ENCODE data around the gene GRID2.
"Not testable (repeated sequence)": the region's sequence is repeated elsewhere in the genome, so short reads cannot be mapped to it uniquely, and the experiment has no call there.

Gene GRID2

GRCh38 chr4:92444143-92444843 is 140.5 kb downstream of the GRID2 start:
- not testable (repeated sequence) for H3K27me3 ChIP-seq (replicated peaks; ENCODE audit: insufficient read depth, low read length); H3K9me2 ChIP-seq (replicated peaks; ENCODE audit: insufficient read depth, low read length); H3K79me2 ChIP-seq (ENCODE audit: low read length); H3K4me2 ChIP-seq (ENCODE audit: low read depth, low read length); H4K20me1 ChIP-seq (ENCODE audit: insufficient read depth, low read length); H3F3A ChIP-seq (ENCODE audit: insufficient read depth, low read length); H3K9me3 ChIP-seq (replicated peaks; ENCODE audit: insufficient read depth, low read length); H3K4me3 ChIP-seq (ENCODE audit: low read length); H3K36me3 ChIP-seq (replicated peaks; ENCODE audit: insufficient read depth, low read length); H3K27ac ChIP-seq (ENCODE audit: low read length); H2AFZ ChIP-seq (ENCODE audit: low read length); DNase-seq; H3K4me1 ChIP-seq (ENCODE audit: low read length); H3K9ac ChIP-seq (ENCODE audit: low read length)

GRCh38 chr4:92445127-92445526 is 141.4 kb downstream of the GRID2 start:
- H3K9me2 ChIP-seq (replicated peaks; ENCODE audit: insufficient read depth, low read length) = no peaks in the 10 kb centered on the region
- H3K4me1 ChIP-seq (ENCODE audit: low read length) = no peaks in the 10 kb centered on the region
- no peak overlapping the region for H2AFZ ChIP-seq (ENCODE audit: low read length)
- no peaks in the 10 kb centered on the region for H3F3A ChIP-seq (ENCODE audit: insufficient read depth, low read length)
- no peak for DNase-seq
- H3K27me3 ChIP-seq (replicated peaks; ENCODE audit: insufficient read depth, low read length) = no peaks in the 10 kb centered on the region
- no peaks in the 10 kb centered on the region for H3K79me2 ChIP-seq (ENCODE audit: low read length)
- H4K20me1 ChIP-seq (ENCODE audit: insufficient read depth, low read length) = no peaks in the 10 kb centered on the region
- H3K4me2 ChIP-seq (ENCODE audit: low read depth, low read length) = no peak overlapping the region
- H3K4me3 ChIP-seq (ENCODE audit: low read length) = no peak overlapping the region
- H3K36me3 ChIP-seq (replicated peaks; ENCODE audit: insufficient read depth, low read length) = no peaks in the 10 kb centered on the region
- no peaks in the 10 kb centered on the region for H3K9me3 ChIP-seq (replicated peaks; ENCODE audit: insufficient read depth, low read length)
- TF ChIP-seq EZH2phosphoT487 (IDR thresholded peaks at IDR 0.05; ENCODE audit: low read length) = no peak
- TF ChIP-seq EZH2 (optimal IDR thresholded peaks at IDR 0.05; ENCODE audit: low read depth, low read length) = no peak
- no peak for TF ChIP-seq CTCF (IDR thresholded peaks at IDR 0.05; ENCODE audit: low read length)
- H3K9ac ChIP-seq (ENCODE audit: low read length) = no peak overlapping the region
- H3K27ac ChIP-seq (ENCODE audit: low read length) = no peak overlapping the region

DNA sequence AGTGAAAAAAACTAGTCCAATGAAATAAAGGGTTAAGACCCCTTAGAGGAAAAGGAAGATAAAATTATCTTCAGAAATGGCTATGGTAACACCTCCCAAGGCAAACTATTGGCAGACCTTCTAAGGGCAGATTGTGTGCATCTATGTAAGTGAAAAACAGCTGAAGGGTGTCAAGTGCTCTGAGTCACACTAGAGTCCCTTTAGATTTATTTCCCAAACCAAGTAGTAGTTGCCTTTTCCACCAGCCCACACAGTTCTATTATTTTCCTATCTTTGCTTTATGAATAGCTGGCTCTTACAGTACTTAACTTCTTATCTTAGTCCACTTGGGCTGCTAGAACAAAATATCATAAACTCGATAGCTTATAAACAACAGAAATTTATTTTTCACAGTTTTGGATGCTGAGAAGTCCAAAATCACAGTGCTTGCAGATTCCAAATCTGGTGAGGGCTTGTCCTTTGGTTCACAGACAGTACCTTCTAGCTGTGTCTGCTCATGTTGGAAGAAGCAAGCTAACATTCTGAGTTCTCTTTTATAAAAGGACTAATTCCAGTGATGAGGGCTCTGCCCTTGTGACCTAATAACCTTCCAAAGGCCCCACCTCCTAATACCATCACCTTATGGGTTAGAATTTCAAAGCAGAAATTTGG is 143.6 kb downstream of the GRID2 start:
- H2AFZ ChIP-seq (ENCODE audit: low read length) = no peak overlapping the region
- no peaks in the 10 kb centered on the region for H3K36me3 ChIP-seq (replicated peaks; ENCODE audit: insufficient read depth, low read length)
- H3K27ac ChIP-seq (ENCODE audit: low read length) = no peak overlapping the region
- no peaks in the 10 kb centered on the region for H3K9me3 ChIP-seq (replicated peaks; ENCODE audit: insufficient read depth, low read length)
- DNase-seq = no peak
- H3K4me1 ChIP-seq (ENCODE audit: low read length) = no peaks in the 10 kb centered on the region
- H3F3A ChIP-seq (ENCODE audit: insufficient read depth, low read length) = no peaks in the 10 kb centered on the region
- TF ChIP-seq EZH2 (optimal IDR thresholded peaks at IDR 0.05; ENCODE audit: low read depth, low read length) (no peak), CTCF (IDR thresholded peaks at IDR 0.05; ENCODE audit: low read length) (no peak), EZH2phosphoT487 (IDR thresholded peaks at IDR 0.05; ENCODE audit: low read length) (no peak)
- no peaks in the 10 kb centered on the region for H3K27me3 ChIP-seq (replicated peaks; ENCODE audit: insufficient read depth, low read length)
- H3K79me2 ChIP-seq (ENCODE audit: low read length) = no peaks in the 10 kb centered on the region
- H4K20me1 ChIP-seq (ENCODE audit: insufficient read depth, low read length) = no peaks in the 10 kb centered on the region
- no peak overlapping the region for H3K9ac ChIP-seq (ENCODE audit: low read length)
- H3K9me2 ChIP-seq (replicated peaks; ENCODE audit: insufficient read depth, low read length) = no peaks in the 10 kb centered on the region
- H3K4me3 ChIP-seq (ENCODE audit: low read length) = no peak overlapping the region
- H3K4me2 ChIP-seq (ENCODE audit: low read depth, low read length) = no peak overlapping the region

- H3K4me2 ChIP-seq (ENCODE audit: low read depth, low read length); H3K4me1 ChIP-seq (ENCODE audit: low read length); H3K4me3 ChIP-seq (ENCODE audit: low read length): not testable (repeated sequence)
Observed at GRCh38 chr4:92448176-92448575, 144.4 kb downstream of the GRID2 start.

More at GRCh38 chr4:92448176-92448575, 144.4 kb downstream of the GRID2 start:
- H3K27me3 ChIP-seq (replicated peaks; ENCODE audit: insufficient read depth, low read length); H3K9me3 ChIP-seq (replicated peaks; ENCODE audit: insufficient read depth, low read length); H3K27ac ChIP-seq (ENCODE audit: low read length); H2AFZ ChIP-seq (ENCODE audit: low read length); H3K9ac ChIP-seq (ENCODE audit: low read length); H3K9me2 ChIP-seq (replicated peaks; ENCODE audit: insufficient read depth, low read length); H3F3A ChIP-seq (ENCODE audit: insufficient read depth, low read length); H3K79me2 ChIP-seq (ENCODE audit: low read length); H4K20me1 ChIP-seq (ENCODE audit: insufficient read depth, low read length); DNase-seq; H3K36me3 ChIP-seq (replicated peaks; ENCODE audit: insufficient read depth, low read length): not testable (repeated sequence)

Measured in MM.1S (cell line).